Inflammatory macrophage treated with lipopolysaccharide for 4 hours (primary cell): ENCODE data around the gene CHTOP.
"Not testable (repeated sequence)": the region's sequence is repeated elsewhere in the genome, so short reads cannot be mapped to it uniquely, and the experiment has no call there.

Experiments used
- DNase-seq: peaks from one replicate; pipeline ENCODE4 v3.0.0-alpha.2; 2020

CHTOP gene

DNA sequence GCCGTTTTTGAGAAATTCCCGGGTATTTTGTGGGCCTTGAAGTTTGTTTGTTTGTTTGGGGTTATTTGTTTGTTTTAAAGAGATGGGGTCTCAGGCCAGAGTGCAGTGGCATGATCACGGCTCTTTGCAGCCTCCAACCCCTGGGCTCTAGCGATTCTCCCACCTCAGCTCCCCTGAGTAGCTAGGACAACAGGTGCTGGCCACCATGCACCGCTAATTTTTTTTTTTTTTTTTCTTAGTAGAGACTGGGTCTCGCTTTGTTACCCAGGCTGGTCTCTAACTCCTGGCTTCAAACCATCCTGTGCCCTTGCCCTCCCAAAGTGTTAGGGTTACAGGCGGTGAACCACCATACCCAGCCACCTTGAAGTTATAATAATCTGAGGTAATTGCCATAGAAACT is 2.0 kb downstream of the CHTOP start:
- DNase-seq: no peak

- no peak for DNase-seq
Observed at GRCh38 chr1:153636312-153636711, 2.4 kb downstream of the CHTOP start.

GRCh38 chr1:153638261-153638660 is 4.4 kb downstream of the CHTOP start:
- DNase-seq: no peak

DNA sequence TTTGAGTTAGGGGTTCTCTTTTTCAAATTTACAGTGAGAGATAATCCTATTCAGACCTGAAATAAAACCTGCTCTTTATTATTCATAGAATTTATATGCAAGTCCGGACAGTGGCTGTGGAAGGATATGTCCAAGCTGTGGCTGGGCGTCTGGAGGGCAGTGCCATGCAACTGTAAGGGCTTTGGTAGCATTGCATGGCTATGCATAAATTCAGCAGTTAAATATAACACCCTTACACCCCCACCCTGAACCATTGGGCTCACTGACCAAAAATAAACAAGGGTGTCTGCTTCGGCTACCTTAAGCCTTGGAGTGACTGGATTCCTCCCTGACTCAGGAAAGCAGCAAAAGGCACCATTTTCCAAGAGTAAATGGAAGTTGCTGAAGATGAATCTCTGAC is 5.4 kb downstream of the CHTOP start:
- DNase-seq: no peak

DNA sequence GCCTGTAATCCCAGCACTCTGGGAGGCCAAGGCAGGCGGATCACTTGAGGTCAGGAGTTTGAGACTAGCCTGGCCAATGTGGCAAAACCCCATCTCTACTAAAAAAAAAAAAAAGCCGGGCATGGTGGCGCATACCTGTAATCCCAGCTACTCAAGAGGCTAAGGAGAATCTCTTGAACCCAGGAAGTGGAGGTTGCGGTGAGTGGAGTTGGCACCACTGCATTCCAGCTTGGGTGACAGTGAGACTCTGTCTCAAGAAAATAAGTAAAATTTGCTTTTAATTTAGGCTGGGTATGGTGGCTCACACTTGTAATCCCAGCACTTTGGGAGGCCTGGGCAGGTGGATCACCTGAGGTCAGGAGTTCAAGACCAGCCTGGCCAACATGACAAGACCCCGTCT is 6.3 kb downstream of the CHTOP start:
- DNase-seq: not testable (repeated sequence)

DNA sequence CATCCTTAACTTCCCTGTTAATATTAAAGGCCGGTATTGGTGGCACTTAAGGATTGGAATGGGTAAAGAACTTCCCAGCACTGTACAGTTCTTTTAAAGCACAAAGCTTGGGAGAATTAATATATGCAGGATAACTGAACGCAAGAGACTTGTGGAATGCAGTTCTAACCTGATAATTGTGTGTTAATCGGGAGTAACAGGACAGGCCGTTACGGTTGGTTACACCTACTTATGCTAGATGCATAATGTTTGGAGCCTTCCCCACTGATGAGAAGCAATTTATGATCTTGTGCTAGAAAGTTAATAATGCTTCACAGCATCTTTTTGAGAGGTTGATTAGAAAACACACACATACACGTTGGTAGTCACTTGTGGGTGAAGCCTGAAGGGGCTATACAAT is 7.0 kb downstream of the CHTOP start:
- DNase-seq: no peak

DNA sequence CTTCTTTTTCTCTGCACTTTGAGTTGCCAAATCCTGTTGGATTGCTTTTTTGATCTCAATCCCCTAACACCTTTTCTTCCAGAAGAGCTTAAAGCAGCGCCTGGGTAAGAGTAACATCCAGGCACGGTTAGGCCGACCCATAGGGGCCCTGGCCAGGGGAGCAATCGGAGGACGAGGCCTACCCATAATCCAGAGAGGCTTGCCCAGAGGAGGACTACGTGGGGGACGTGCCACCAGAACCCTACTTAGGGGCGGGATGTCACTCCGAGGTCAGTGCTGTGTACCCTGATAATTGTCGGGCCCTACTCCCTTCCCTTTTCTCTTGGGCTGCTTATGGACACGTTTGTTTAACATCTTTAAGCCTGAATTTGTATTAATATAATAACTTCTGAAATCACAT is 8.3 kb downstream of the CHTOP start:
- DNase-seq: no peak

GRCh38 chr1:153643100-153643499 is 9.2 kb downstream of the CHTOP start:
- DNase-seq: no peak

- DNase-seq: no peak
Observed at GRCh38 chr1:153643816-153644215, 9.9 kb downstream of the CHTOP start.

DNA sequence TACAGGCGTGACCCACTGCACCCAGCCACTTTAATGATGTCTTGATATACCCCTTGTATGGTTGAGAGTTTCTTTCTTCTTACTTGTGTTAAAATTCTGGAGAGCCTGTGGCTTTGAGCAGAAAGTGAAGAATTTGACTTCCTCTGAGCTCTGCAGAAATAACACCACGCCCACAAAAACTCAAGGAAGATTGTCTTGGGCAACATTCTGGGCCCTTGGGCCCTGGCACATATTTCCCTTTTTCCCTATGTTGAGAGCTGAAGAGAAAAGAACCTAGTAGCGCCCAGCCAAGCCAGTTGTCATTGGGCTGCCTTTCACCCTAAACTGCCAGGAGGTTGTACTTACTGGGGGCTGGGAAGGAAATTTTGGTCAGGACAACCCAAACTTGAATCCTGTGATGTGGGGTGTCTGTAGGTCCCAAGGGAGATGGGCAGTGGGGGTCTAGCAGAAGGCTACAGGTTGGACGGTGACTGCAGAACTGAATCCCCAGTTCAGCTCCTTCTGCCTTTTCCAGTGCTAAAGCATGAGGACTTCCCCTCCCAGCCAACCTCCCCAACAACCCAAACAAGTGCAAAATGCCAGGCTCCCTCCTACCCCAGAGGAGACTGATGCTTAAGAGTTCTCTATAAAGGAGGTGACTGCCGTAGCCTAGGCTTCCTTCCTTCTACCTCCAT is 12.9 kb downstream of the CHTOP start:
- DNase-seq: peak; percentile 83

- DNase-seq: no peak
Observed at GRCh38 chr1:153647346-153647714, 13.5 kb downstream of the CHTOP start.

GRCh38 chr1:153648000-153648643 is 14.3 kb downstream of the CHTOP start:
- DNase-seq: no peak

DNA sequence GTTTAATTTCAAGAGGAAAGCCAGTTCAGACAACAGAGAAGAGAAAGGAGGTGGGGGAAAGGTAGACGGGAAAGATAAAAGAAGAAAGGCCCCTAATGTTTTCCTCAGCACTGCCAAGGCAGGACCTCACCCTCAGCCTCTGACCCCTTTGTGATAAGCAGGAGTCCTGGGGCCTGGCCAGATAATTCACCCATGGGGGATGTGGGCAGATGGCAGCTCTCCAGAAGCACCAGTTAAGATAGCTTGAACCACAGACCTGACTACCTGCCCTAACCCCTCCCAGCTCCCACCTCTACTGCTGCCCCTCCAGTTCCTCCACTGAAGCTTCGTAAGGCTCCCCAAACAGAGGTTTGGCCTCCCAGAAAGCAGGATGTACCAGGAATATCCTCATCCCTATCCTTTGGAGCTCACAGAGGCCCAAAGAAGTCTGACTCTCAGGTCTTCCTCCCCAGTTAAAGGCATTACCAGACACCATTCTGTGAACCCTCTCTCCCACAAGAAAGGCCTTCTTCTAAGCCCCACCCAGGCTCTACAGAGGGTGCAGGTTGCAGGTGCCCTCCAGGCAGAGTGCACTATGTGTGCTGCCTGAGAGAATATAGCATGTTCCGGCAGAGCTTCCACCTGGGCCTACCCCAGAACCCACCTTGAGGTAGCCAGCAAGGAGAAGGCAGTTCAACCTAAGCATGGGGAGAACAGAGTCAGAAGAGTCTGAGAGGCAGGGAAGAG is 15.4 kb downstream of the CHTOP start:
- DNase-seq: no peak

GRCh38 chr1:153649863-153650235 is 16.0 kb downstream of the CHTOP start:
- no peak for DNase-seq

- no peak for DNase-seq
Observed at GRCh38 chr1:153651771-153652170, 17.9 kb downstream of the CHTOP start.

GRCh38 chr1:153652805-153653500 is 19.1 kb downstream of the CHTOP start:
- DNase-seq: peak; percentile 67

DNA sequence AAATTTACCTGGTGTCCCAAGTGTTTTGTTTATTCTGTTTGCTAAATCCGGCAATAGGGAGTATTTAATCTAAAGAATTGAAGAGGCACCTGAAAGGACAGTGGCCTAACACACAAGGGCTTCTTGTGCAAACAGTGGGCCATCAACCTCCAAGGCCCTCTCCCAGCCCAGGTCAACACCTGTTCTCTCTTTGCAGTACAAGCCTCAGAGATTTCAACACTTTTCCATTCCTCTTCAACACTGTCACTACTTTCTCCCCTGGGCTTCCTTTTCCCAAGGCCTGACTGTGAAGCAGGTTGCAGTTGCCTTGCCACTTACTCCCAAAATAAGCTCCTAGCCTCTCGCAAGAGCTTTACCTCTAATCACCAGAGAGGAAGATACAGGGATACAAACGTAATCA is 21.5 kb downstream of the CHTOP start:
- no peak for DNase-seq

- DNase-seq: peak; percentile 91
Observed at GRCh38 chr1:153658400-153659174, 24.7 kb downstream of the CHTOP start, which contains the start of gene SNAPIN. SNAPIN (plus strand) TSS chr1:153658703; CDS start chr1:153658744, 41 bp downstream.

- DNase-seq: no peak
Observed at GRCh38 chr1:153659175-153659534, 25.3 kb downstream of the CHTOP start.

- DNase-seq: no peak
Observed at GRCh38 chr1:153659656-153660055, 25.8 kb downstream of the CHTOP start.

GRCh38 chr1:153661111-153661708 is 27.3 kb downstream of the CHTOP start:
- no peak for DNase-seq

DNA sequence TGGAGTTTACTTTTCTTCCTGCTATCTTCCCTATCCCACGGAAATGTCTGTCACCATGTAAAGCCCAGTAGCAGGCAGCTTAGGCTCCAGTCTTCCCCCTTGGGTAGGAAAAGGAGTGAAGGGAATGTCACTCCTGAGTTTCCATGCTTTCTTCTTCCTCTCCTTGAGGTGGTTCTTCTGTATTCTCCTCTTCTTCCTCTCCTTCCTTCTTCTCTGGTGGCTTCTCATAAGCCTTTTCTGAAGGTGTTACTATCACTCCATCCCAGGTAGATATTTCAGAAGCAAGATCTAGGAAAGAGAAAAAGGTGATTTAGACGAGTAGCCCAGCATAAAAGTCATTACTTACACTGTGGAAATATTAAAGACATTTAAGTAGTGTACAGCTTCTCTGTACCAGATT is 28.4 kb downstream of the CHTOP start:
- DNase-seq: no peak
